ENCODE measurements around the gene SORCS2.

DNA sequence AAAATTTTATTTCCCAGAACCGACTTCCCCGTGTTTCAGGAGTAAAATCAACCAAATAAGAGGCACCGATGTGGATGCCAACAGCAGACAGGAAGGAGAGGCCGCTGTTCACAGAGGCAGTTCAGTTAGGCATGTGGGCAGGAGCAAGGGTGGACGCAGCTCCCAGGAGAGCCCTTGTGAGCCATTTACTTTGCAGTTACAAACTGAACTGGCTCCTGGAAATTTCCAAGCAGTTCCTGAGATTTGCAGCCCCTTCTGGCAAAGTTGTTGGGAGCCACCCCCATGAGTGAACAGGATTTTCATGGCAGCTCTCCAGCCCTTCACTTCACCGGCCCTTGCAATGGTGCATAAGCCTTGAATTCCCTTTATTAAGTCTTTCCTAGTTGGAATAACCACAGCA lies 558.2 kb downstream of the SORCS2 start:
- TF ChIP-seq, protein P1, sequence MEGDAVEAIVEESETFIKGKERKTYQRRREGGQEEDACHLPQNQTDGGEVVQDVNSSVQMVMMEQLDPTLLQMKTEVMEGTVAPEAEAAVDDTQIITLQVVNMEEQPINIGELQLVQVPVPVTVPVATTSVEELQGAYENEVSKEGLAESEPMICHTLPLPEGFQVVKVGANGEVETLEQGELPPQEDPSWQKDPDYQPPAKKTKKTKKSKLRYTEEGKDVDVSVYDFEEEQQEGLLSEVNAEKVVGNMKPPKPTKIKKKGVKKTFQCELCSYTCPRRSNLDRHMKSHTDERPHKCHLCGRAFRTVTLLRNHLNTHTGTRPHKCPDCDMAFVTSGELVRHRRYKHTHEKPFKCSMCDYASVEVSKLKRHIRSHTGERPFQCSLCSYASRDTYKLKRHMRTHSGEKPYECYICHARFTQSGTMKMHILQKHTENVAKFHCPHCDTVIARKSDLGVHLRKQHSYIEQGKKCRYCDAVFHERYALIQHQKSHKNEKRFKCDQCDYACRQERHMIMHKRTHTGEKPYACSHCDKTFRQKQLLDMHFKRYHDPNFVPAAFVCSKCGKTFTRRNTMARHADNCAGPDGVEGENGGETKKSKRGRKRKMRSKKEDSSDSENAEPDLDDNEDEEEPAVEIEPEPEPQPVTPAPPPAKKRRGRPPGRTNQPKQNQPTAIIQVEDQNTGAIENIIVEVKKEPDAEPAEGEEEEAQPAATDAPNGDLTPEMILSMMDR (IDR thresholded peaks at IDR 0.05) = no peak
- TF ChIP-seq POLR2A (IDR thresholded peaks at IDR 0.05) = no peak
- TF ChIP-seq POLR2AphosphoS5 (IDR thresholded peaks at IDR 0.05) = no peak
